Prostate gland (tissue), 2 donors: ENCODE measurements around the gene PCDHGB3. TPM values are rescaled to one million over a fixed set of nuclear protein-coding genes. Genes with fewer than 3 reads are reported as not detected.
"Not testable (repeated sequence)": the region's sequence is repeated elsewhere in the genome, so short reads cannot be mapped to it uniquely, and the experiment has no call there.

Source experiments
- DNase-seq: peaks from one replicate; pipeline ENCODE4 v3.0.0-alpha.2; 2019; ENCODE audit warnings: low spot score
- H3K27ac ChIP-seq, 2 donors: fragments of 200-600 bp; sonication (generic); 2 replicates each; pipeline ENCODE4 v1.5.1; 2017 to 2019
- H3K27me3 ChIP-seq: fragments of 200-600 bp; sonication (generic); replicated peaks from 2 replicates; pipeline ENCODE4 v1.5.1; 2019; ENCODE audit not compliant: insufficient read depth
- H3K36me3 ChIP-seq, 2 donors: fragments of 200-600 bp; sonication (generic); 1 replicate in 1 of 2; 2 replicates in 1 of 2; pipeline versions ENCODE4 v1.5.1 to v1.8.1; 2017 to 2019
- H3K4me1 ChIP-seq: fragments of 200-600 bp; sonication (generic); replicated peaks from 2 replicates; pipeline ENCODE4 v1.5.1; 2019
- H3K4me3 ChIP-seq, 2 donors: fragments of 200-600 bp; sonication (generic); 2 replicates each; pipeline ENCODE4 v1.5.1; 2017 to 2019
- H3K9me3 ChIP-seq: fragments of 200-600 bp; sonication (generic); 2 replicates; pipeline ENCODE4 v1.5.1; 2017
- POLR2A ChIP-seq: fragments of 450-650 bp; IDR thresholded peaks from one replicate; pipeline ENCODE4 v1.6.1; 2016; ENCODE audit warnings: antibody characterized with exemption, mild to moderate bottlenecking
- POLR2AphosphoS5 ChIP-seq: sonication (generic); formaldehyde crosslinking; IDR thresholded peaks from one replicate; pipeline ENCODE4 v1.6.1; 2017; ENCODE audit warnings: antibody characterized with exemption
- WGBS: methylation state at CpG from one replicate; pipeline ENCODE4 v1.1.5; 2018; 5-methylcytosine and 5-hydroxymethylcytosine counted together
- intact Hi-C: fragments of 100-400 bp; cut with DNase I; formaldehyde crosslinking; loops from one replicate; pipeline ENCODE4 v1.14.2; 2022
- total RNA-seq, 2 donors: library from RNA; depleted of rRNA; stranded (reverse); fragments of >200 nt; gene quantifications; one replicate each; pipeline ENCODE4 v1.1.0, GENCODE V29; 2016
- TF ChIP-seq, protein P1 (sequence below), 4 experiments: fragments of 200-600 bp in 2 of 4; fragments of 450-650 bp in 2 of 4; sonication (generic) in 2 of 4; IDR thresholded peaks; 1 replicate in 3 of 4; 2 replicates in 1 of 4; pipeline ENCODE4 v1.5.1; 2016 to 2019; ENCODE audit warnings: antibody characterized with exemption in 4 of 4, mild to moderate bottlenecking in 2 of 4, moderate library complexity in 2 of 4

Gene PCDHGB3
- total RNA-seq, 2 donors from 2014 or later = 3.1 to 7.7 TPM

GRCh38 chr5:141343242-141343952 lies 26.6 kb upstream of the PCDHGB3 start, which contains the start of gene PCDHGA3:
PCDHGA3 (plus strand) TSS chr5:141343829; CDS start chr5:141344034, 205 bp downstream.
- 24% methylated on average over 9 of the region's 9 CpGs for WGBS
- Histone ChIP-seq H3K4me3 (no peak within 1 kb of the TSS), H3K9me3 (no peaks in the 10 kb centered on the region), H3K27ac (no peak within 1 kb of the TSS), H3K27me3 (no peaks in the 10 kb centered on the region), H3K4me1 (no peaks in the 10 kb centered on the region), H3K36me3 (no peaks in the 10 kb centered on the region)
- TF ChIP-seq POLR2AphosphoS5 (no peak), POLR2A (no peak)
- TF ChIP-seq, protein P1, sequence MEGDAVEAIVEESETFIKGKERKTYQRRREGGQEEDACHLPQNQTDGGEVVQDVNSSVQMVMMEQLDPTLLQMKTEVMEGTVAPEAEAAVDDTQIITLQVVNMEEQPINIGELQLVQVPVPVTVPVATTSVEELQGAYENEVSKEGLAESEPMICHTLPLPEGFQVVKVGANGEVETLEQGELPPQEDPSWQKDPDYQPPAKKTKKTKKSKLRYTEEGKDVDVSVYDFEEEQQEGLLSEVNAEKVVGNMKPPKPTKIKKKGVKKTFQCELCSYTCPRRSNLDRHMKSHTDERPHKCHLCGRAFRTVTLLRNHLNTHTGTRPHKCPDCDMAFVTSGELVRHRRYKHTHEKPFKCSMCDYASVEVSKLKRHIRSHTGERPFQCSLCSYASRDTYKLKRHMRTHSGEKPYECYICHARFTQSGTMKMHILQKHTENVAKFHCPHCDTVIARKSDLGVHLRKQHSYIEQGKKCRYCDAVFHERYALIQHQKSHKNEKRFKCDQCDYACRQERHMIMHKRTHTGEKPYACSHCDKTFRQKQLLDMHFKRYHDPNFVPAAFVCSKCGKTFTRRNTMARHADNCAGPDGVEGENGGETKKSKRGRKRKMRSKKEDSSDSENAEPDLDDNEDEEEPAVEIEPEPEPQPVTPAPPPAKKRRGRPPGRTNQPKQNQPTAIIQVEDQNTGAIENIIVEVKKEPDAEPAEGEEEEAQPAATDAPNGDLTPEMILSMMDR (IDR thresholded peaks at IDR 0.05) = no peak
- intact Hi-C loops = no loop called here
- DNase-seq = no peak

- Histone ChIP-seq H3K27me3 (no peaks in the 10 kb centered on the region), H3K4me1 (no peaks in the 10 kb centered on the region), H3K27ac (no peak overlapping the region), H3K4me3 (no peak overlapping the region), H3K36me3 (no peaks in the 10 kb centered on the region), H3K9me3 (no peaks in the 10 kb centered on the region)
- DNase-seq = no peak
- intact Hi-C loops = no loop called here
- WGBS = 24% methylated on average over 31 of the region's 31 CpGs
- TF ChIP-seq POLR2A = no peak
Observed at GRCh38 chr5:141343953-141344463, 26.0 kb upstream of the PCDHGB3 start.

GRCh38 chr5:141345327-141345726 lies 24.7 kb upstream of the PCDHGB3 start:
- Histone ChIP-seq H3K27me3 (peaks cover 3% of the 10 kb centered on the region), H3K4me1 (no peaks in the 10 kb centered on the region), H3K36me3 (no peaks in the 10 kb centered on the region), H3K9me3 (no peaks in the 10 kb centered on the region), H3K4me3 (no peak overlapping the region), H3K27ac (no peak overlapping the region)
- intact Hi-C loops = no loop called here
- no peak for DNase-seq
- TF ChIP-seq POLR2AphosphoS5 (no peak), POLR2A (no peak)
- TF ChIP-seq, protein P1 (IDR thresholded peaks at IDR 0.05) = no peak
- WGBS = 25% methylated on average over 20 of the region's 20 CpGs

DNA sequence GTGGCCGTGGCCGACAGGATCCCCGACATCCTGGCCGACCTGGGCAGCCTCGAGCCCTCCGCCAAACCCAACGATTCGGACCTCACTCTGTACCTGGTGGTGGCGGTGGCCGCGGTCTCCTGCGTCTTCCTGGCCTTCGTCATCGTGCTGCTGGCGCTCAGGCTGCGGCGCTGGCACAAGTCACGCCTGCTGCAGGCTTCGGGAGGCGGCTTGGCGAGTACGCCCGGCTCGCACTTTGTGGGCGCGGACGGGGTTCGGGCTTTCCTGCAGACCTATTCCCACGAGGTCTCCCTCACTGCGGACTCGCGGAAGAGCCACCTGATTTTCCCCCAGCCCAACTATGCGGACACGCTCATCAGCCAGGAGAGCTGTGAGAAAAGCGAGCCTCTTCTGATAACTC lies 24.0 kb upstream of the PCDHGB3 start:
- H3K36me3 ChIP-seq, intact Hi-C loops, H3K9me3 ChIP-seq, DNase-seq, H3K4me1 ChIP-seq, H3K27ac ChIP-seq, H3K4me3 ChIP-seq, H3K27me3 ChIP-seq: not testable (repeated sequence)
- WGBS = 31% methylated on average over 29 of the region's 35 CpGs

- H3K4me3 ChIP-seq = peak within 1 kb of the TSS in 1 of 2 donors; percentile 2
Observed at GRCh38 chr5:141349917-141350619, 20.0 kb upstream of the PCDHGB3 start, which contains the start of gene PCDHGB1. PCDHGB1 (plus strand) TSS chr5:141350099; CDS start chr5:141350261, 162 bp downstream.

More at GRCh38 chr5:141349917-141350619, 20.0 kb upstream of the PCDHGB3 start, which contains the start of gene PCDHGB1:
- no peaks in the 10 kb centered on the region for H3K36me3 ChIP-seq
- H3K9me3 ChIP-seq = no peaks in the 10 kb centered on the region
- H3K4me1 ChIP-seq = no peaks in the 10 kb centered on the region
- DNase-seq = no peak
- peaks cover 3% of the 10 kb centered on the region for H3K27me3 ChIP-seq
- TF ChIP-seq, protein P1 (IDR thresholded peaks at IDR 0.05) = peak in 2 of 4 experiments; percentile 16 to 29
- TF ChIP-seq POLR2A = no peak
- no peak for TF ChIP-seq POLR2AphosphoS5
- intact Hi-C loops = no loop called here
- WGBS = 20% methylated on average over 29 of the region's 29 CpGs
- H3K27ac ChIP-seq = no peak within 1 kb of the TSS
